SK-N-SH (cell line): ENCODE results near the gene SSX2IP.

Experiments used
- CTCF ChIP-seq: fragments of 200-600 bp; sonication (generic); IDR thresholded peaks from 2 replicates; pipeline ENCODE4 v1.6.1; 2017; ENCODE audit warnings: antibody characterized with exemption, mild to moderate bottlenecking, moderate library complexity
- EP300 ChIP-seq, 2 experiments: IDR thresholded peaks; 2 replicates each; pipeline versions ENCODE4 v1.4.0 to v1.6.1; 2012; ENCODE audit warnings: borderline replicate concordance in 1 of 2, low read depth in 1 of 2, low read length in 1 of 2
- MAX ChIP-seq: IDR thresholded peaks from 2 replicates; pipeline ENCODE4 v1.4.0; 2012; ENCODE audit warnings: low read depth
- POLR2AphosphoS5 ChIP-seq: IDR thresholded peaks from 2 replicates; pipeline ENCODE4 v1.6.1; 2012; ENCODE audit warnings: low read depth, low read length
- RXRA ChIP-seq: IDR thresholded peaks from 2 replicates; pipeline ENCODE4 v1.4.0; 2012; ENCODE audit warnings: low read depth, mild to moderate bottlenecking, borderline replicate concordance
- SIN3A ChIP-seq: IDR thresholded peaks from 2 replicates; pipeline ENCODE4 v1.6.1; 2012; ENCODE audit warnings: low read depth, mild to moderate bottlenecking, low read length, moderate library complexity, borderline replicate concordance
- TAF1 ChIP-seq: IDR thresholded peaks from 2 replicates; pipeline ENCODE4 v1.6.1; 2012; ENCODE audit warnings: low read depth, mild to moderate bottlenecking, low read length, moderate library complexity, borderline replicate concordance
- USF1 ChIP-seq: IDR thresholded peaks from 2 replicates; pipeline ENCODE4 v1.4.0; 2012; ENCODE audit warnings: low read depth, borderline replicate concordance
- USF2 ChIP-seq: fragments of 150-350 bp; IDR thresholded peaks from 2 replicates; pipeline ENCODE4 v1.6.1; 2017; ENCODE audit warnings: antibody characterized with exemption, low read length, low read depth, borderline replicate concordance
- YY1 ChIP-seq: IDR thresholded peaks from 2 replicates; pipeline ENCODE4 v1.4.0; 2012; ENCODE audit warnings: low read depth, mild to moderate bottlenecking

GRCh38 chr1:84689514-84690396 is 506 bp downstream of the SSX2IP start:
- TF ChIP-seq MAX: no peak
- no peak for TF ChIP-seq RXRA
- no peak for TF ChIP-seq USF1
- TF ChIP-seq TAF1: no peak; the same call in 1 of the 2 replicates
- TF ChIP-seq CTCF: peak; percentile 55
- TF ChIP-seq EP300 (IDR thresholded peaks at IDR 0.05; ENCODE audit: borderline replicate concordance in 1 of 2, low read depth in 1 of 2, low read length in 1 of 2): no peak
- TF ChIP-seq SIN3A: 0 out of 2 replicates have a peak, but pooled peaks have one; percentile 11
- TF ChIP-seq POLR2AphosphoS5: no peak
- TF ChIP-seq YY1: no peak
- TF ChIP-seq USF2: no peak
